PC-9 (cell line): Measurements from ENCODE around the gene PITPNM3. TPM values are rescaled to one million over a fixed set of nuclear protein-coding genes. Genes with fewer than 3 reads are reported as not detected.

Experiments used
- BruUV-seq: library from RNA; stranded (reverse); fragments of 400-500 nt; replicated peaks from 2 replicates; lab custom pipeline; 2021; lab: Mats Ljungman, UMichigan
- CTCF ChIA-PET: fragments of 300-600 bp; sonication (Branson Sonifier 250); formaldehyde crosslinking; loops from one replicate; lab custom pipeline; 2022; ENCODE audit warnings: antibody characterized with exemption; lab: Charles Lee
- POLR2A ChIA-PET: fragments of 300-600 bp; sonication (Branson Sonifier 250); formaldehyde crosslinking; loops from one replicate; lab custom pipeline; 2022; ENCODE audit warnings: antibody characterized with exemption; ENCODE audit not compliant: unreplicated experiment; lab: Charles Lee
- DNase-seq, 2 experiments: peaks; one replicate each; pipeline versions ENCODE4 v3.0.0 to v3.0.0-alpha.2; 2015 to 2022; ENCODE audit warnings: mixed read lengths in 1 of 2
- H2AFZ ChIP-seq: fragments of 200-600 bp; sonication (generic); 2 replicates; pipeline ENCODE4 v1.8.1; 2017; ENCODE audit warnings: antibody characterized with exemption
- H3F3A ChIP-seq: fragments of 200-600 bp; sonication (generic); 2 replicates; pipeline ENCODE4 v1.8.1; 2017; ENCODE audit warnings: antibody characterized with exemption, mild to moderate bottlenecking, low read depth; ENCODE audit not compliant: insufficient read depth
- H3K27ac ChIP-seq: fragments of 200-600 bp; sonication (generic); 2 replicates; pipeline ENCODE4 v1.6.1; 2016; ENCODE audit warnings: mixed run types
- H3K27me3 ChIP-seq: fragments of 200-600 bp; sonication (generic); 2 replicates; pipeline ENCODE4 v1.6.1; 2016; ENCODE audit warnings: low read depth, mixed run types; ENCODE audit not compliant: insufficient read depth
- H3K36me3 ChIP-seq: fragments of 200-600 bp; sonication (generic); 2 replicates; pipeline ENCODE4 v1.6.1; 2016; ENCODE audit warnings: low read depth, mixed run types
- H3K4me1 ChIP-seq: fragments of 200-600 bp; sonication (generic); replicated peaks from 2 replicates; pipeline ENCODE4 v1.6.1; 2016; ENCODE audit warnings: mixed run types; ENCODE audit not compliant: insufficient read depth
- H3K4me2 ChIP-seq: fragments of 200-600 bp; sonication (generic); 2 replicates; pipeline ENCODE4 v1.6.1; 2017; ENCODE audit warnings: mixed run types
- H3K4me3 ChIP-seq: fragments of 200-600 bp; sonication (generic); 2 replicates; pipeline ENCODE4 v1.6.1; 2016; ENCODE audit warnings: mixed run types
- H3K79me2 ChIP-seq: fragments of 200-600 bp; sonication (generic); 2 replicates; pipeline ENCODE4 v1.6.1; 2017; ENCODE audit warnings: low read depth, mixed run types
- H3K9me2 ChIP-seq: fragments of 200-600 bp; sonication (generic); 2 replicates; pipeline ENCODE4 v1.8.1; 2017; ENCODE audit warnings: mild to moderate bottlenecking; ENCODE audit not compliant: insufficient read depth
- H3K9me3 ChIP-seq: fragments of 200-600 bp; sonication (generic); 2 replicates; pipeline ENCODE4 v1.8.1; 2016; ENCODE audit warnings: low read depth; ENCODE audit not compliant: insufficient read depth
- H4K20me1 ChIP-seq: fragments of 200-600 bp; sonication (generic); 2 replicates; pipeline ENCODE4 v1.8.1; 2017; ENCODE audit not compliant: insufficient read depth
- EZH2 ChIP-seq: fragments of 200-600 bp; sonication (generic); IDR thresholded peaks from 2 replicates; pipeline ENCODE4 v1.8.0; 2017; ENCODE audit warnings: antibody characterized with exemption, low read depth
- intact Hi-C: fragments of 100-400 bp; cut with micrococcal nuclease; formaldehyde crosslinking; loops from one replicate; pipeline ENCODE4 v1.10.0; 2022; ENCODE audit not compliant: unreplicated experiment
- total RNA-seq: library from RNA; stranded (reverse); gene quantifications from 2 replicates; pipeline ENCODE4 v1.2.3, GENCODE V29; 2021
- TF ChIP-seq, protein P1 (sequence below): fragments of 200-600 bp; sonication (generic); conservative IDR thresholded peaks from 2 replicates; pipeline ENCODE4 v1.6.1; 2017; ENCODE audit warnings: mixed run types, antibody characterized with exemption, mild to moderate bottlenecking, moderate library complexity

The PITPNM3 gene
- total RNA-seq, 1 experiment from 2014 or later = 16.9 TPM

GRCh38 chr17:6478486-6478885, 77.9 kb downstream of the PITPNM3 start:
- H2AFZ ChIP-seq = no peak overlapping the region
- no peak for DNase-seq
- H3K4me3 ChIP-seq = no peak overlapping the region
- no peaks in the 10 kb centered on the region for H4K20me1 ChIP-seq
- no peak overlapping the region for H3K4me2 ChIP-seq
- peaks cover 10% of the 10 kb centered on the region for H3K4me1 ChIP-seq
- H3F3A ChIP-seq = peaks cover 9% of the 10 kb centered on the region; the same call in 1 of the 2 replicates
- H3K79me2 ChIP-seq = no peaks in the 10 kb centered on the region
- ChIA-PET CTCF (no interaction called here), POLR2A (no interaction called here)
- H3K36me3 ChIP-seq = no peaks in the 10 kb centered on the region
- intact Hi-C loops = no loop called here
- BruUV-seq = no TSS peak
- no peak overlapping the region for H3K27ac ChIP-seq
- no peaks in the 10 kb centered on the region for H3K9me3 ChIP-seq
- no peaks in the 10 kb centered on the region for H3K27me3 ChIP-seq
- H3K9me2 ChIP-seq = no peaks in the 10 kb centered on the region
- no peak for TF ChIP-seq EZH2
- TF ChIP-seq, protein P1, sequence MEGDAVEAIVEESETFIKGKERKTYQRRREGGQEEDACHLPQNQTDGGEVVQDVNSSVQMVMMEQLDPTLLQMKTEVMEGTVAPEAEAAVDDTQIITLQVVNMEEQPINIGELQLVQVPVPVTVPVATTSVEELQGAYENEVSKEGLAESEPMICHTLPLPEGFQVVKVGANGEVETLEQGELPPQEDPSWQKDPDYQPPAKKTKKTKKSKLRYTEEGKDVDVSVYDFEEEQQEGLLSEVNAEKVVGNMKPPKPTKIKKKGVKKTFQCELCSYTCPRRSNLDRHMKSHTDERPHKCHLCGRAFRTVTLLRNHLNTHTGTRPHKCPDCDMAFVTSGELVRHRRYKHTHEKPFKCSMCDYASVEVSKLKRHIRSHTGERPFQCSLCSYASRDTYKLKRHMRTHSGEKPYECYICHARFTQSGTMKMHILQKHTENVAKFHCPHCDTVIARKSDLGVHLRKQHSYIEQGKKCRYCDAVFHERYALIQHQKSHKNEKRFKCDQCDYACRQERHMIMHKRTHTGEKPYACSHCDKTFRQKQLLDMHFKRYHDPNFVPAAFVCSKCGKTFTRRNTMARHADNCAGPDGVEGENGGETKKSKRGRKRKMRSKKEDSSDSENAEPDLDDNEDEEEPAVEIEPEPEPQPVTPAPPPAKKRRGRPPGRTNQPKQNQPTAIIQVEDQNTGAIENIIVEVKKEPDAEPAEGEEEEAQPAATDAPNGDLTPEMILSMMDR = no peak

GRCh38 chr17:6477831-6478383, 78.4 kb downstream of the PITPNM3 start:
- ChIA-PET POLR2A (no interaction called here), CTCF (no interaction called here)
- H3K36me3 ChIP-seq = no peaks in the 10 kb centered on the region
- no peak overlapping the region for H3K4me3 ChIP-seq
- DNase-seq = no peak
- intact Hi-C loops = no loop called here
- no peaks in the 10 kb centered on the region for H3K79me2 ChIP-seq
- peaks cover 13% of the 10 kb centered on the region for H3K4me1 ChIP-seq
- no peak overlapping the region for H2AFZ ChIP-seq
- H4K20me1 ChIP-seq = no peaks in the 10 kb centered on the region
- no peaks in the 10 kb centered on the region for H3K27me3 ChIP-seq
- no peaks in the 10 kb centered on the region for H3K9me2 ChIP-seq
- peaks cover 9% of the 10 kb centered on the region; the same call in 1 of the 2 replicates for H3F3A ChIP-seq
- no peak overlapping the region for H3K27ac ChIP-seq
- TF ChIP-seq, protein P1 = no peak
- no peak for TF ChIP-seq EZH2
- BruUV-seq = no TSS peak
- H3K4me2 ChIP-seq = no peak overlapping the region
- no peaks in the 10 kb centered on the region for H3K9me3 ChIP-seq

DNA sequence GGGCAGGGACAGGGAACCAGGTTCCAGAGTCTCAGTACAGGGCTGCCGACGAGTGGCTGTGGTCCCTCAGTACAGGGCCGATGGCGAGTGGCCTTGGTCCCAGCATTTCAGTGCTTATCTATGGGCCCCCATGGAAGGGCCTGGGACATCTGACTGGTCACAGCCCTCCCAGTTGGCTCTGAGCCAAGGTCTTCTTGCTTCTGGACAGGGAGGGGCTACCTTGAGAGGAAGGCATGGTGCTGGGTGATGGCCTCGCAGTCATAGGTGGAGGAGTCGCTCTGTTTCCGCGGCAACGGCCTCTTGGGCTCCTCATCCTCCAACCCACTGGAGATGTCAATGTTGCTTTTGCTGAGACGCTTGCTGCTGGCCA, 79.6 kb downstream of the PITPNM3 start:
- Histone ChIP-seq H3K36me3 (no peaks in the 10 kb centered on the region), H4K20me1 (no peaks in the 10 kb centered on the region), H3K4me3 (no peak overlapping the region), H3K27me3 (no peaks in the 10 kb centered on the region), H2AFZ (no peak overlapping the region), H3K79me2 (no peaks in the 10 kb centered on the region), H3K4me2 (no peak overlapping the region), H3K27ac (no peak overlapping the region), H3K9me2 (no peaks in the 10 kb centered on the region), H3K9me3 (no peaks in the 10 kb centered on the region), H3K4me1 (peaks cover 24% of the 10 kb centered on the region), H3F3A (peaks cover 15% of the 10 kb centered on the region)
- no peak for DNase-seq
- no TSS peak for BruUV-seq
- no peak for TF ChIP-seq EZH2
- TF ChIP-seq, protein P1 = no peak
- ChIA-PET CTCF (interaction anchor here (0.6 to 0.7 kb wide), 2 partner anchors 15 to 92 kb away, joined by 4 to 6 read pairs; no protein-coding TSS in a partner anchor), POLR2A (no interaction called here)
- intact Hi-C loops = no loop called here
